Neural crest cell (in vitro differentiated cells): ENCODE results near the gene GPR139. TPM values are rescaled to one million over a fixed set of nuclear protein-coding genes. Genes with fewer than 3 reads are reported as not detected.

ENCODE experiments used
- DNase-seq: peaks from one replicate; pipeline ENCODE4 v3.0.0; 2021; ENCODE audit warnings: low read depth, mixed read lengths, low spot score
- H3K27ac Mint-ChIP-seq: one replicate; pipeline ENCODE4 v1.8.0; 2021; ENCODE audit warnings: mild to moderate bottlenecking, mixed read lengths; ENCODE audit not compliant: unreplicated experiment
- H3K27me3 Mint-ChIP-seq: 2 replicates; pipeline ENCODE4 v1.8.0; 2021; ENCODE audit warnings: low read depth, mild to moderate bottlenecking, mixed read lengths
- H3K36me3 Mint-ChIP-seq: 2 replicates; pipeline ENCODE4 v1.8.0; 2021; ENCODE audit warnings: low read depth, mild to moderate bottlenecking, mixed read lengths
- H3K4me1 Mint-ChIP-seq: 2 replicates; pipeline ENCODE4 v1.8.0; 2021; ENCODE audit warnings: mixed read lengths
- H3K4me3 Mint-ChIP-seq: one replicate; pipeline ENCODE4 v1.8.0; 2021; ENCODE audit warnings: mild to moderate bottlenecking, mixed read lengths
- H3K9me3 Mint-ChIP-seq: 2 replicates; pipeline ENCODE4 v1.8.0; 2021; ENCODE audit warnings: mixed read lengths
- CTCF ChIP-seq: fragments of 200-600 bp; sonication (generic); conservative IDR thresholded peaks from 2 replicates; pipeline ENCODE4 v1.5.0; 2021; ENCODE audit warnings: antibody characterized with exemption, mild to moderate bottlenecking
- long read RNA-seq: library from polyadenylated mRNA; unstranded; transcript quantifications from one replicate; pipeline ENCODE4 v2.0.0, GENCODE V29; 2020
- total RNA-seq: library from RNA; stranded (reverse); gene quantifications from 2 replicates; pipeline ENCODE4 v1.2.1, GENCODE V29; 2021

The GPR139 gene
- not detected in 2 replicates for total RNA-seq
- long read RNA-seq, result 0 reads

GRCh38 chr16:20073203-20074098, at the start of gene GPR139:
Gene GPR139, minus strand, starts transcription at chr16:20073890. Its CDS starts 274 bp downstream, at chr16:20073616.
- peaks cover 11% of the 10 kb centered on the region for H3K4me1 Mint-ChIP-seq
- no peaks in the 10 kb centered on the region for H3K9me3 Mint-ChIP-seq
- peaks cover 90% of the 10 kb centered on the region for H3K27me3 Mint-ChIP-seq
- TF ChIP-seq CTCF, result no peak
- DNase-seq, result peak; percentile 21
- H3K4me3 Mint-ChIP-seq, result peak within 1 kb of the TSS; percentile 60
- H3K27ac Mint-ChIP-seq, result no peak within 1 kb of the TSS
- H3K36me3 Mint-ChIP-seq, result no peaks in the 10 kb centered on the region

GRCh38 chr16:20122011-20122410, 48.3 kb upstream of the GPR139 start:
- H3K4me3 Mint-ChIP-seq, result no peak overlapping the region
- H3K4me1 Mint-ChIP-seq, result no peaks in the 10 kb centered on the region
- DNase-seq, result no peak
- H3K36me3 Mint-ChIP-seq, result no peaks in the 10 kb centered on the region
- no peak for TF ChIP-seq CTCF
- no peak overlapping the region for H3K27ac Mint-ChIP-seq
- H3K27me3 Mint-ChIP-seq, result peaks cover 60% of the 10 kb centered on the region
- H3K9me3 Mint-ChIP-seq, result peaks cover 3% of the 10 kb centered on the region

- no peak for DNase-seq
- no peak overlapping the region for H3K4me3 Mint-ChIP-seq
- no peaks in the 10 kb centered on the region for H3K9me3 Mint-ChIP-seq
- H3K27ac Mint-ChIP-seq, result no peak overlapping the region
- H3K36me3 Mint-ChIP-seq, result no peaks in the 10 kb centered on the region
- TF ChIP-seq CTCF, result no peak
- peaks cover 19% of the 10 kb centered on the region for H3K27me3 Mint-ChIP-seq
- H3K4me1 Mint-ChIP-seq, result no peaks in the 10 kb centered on the region
Observed at GRCh38 chr16:20114356-20114755, 40.7 kb upstream of the GPR139 start.

GRCh38 chr16:20111143-20111542, 37.5 kb upstream of the GPR139 start:
- Mint-ChIP-seq H3K9me3 (no peaks in the 10 kb centered on the region), H3K36me3 (no peaks in the 10 kb centered on the region), H3K4me3 (no peak overlapping the region), H3K27ac (no peak overlapping the region), H3K4me1 (no peaks in the 10 kb centered on the region), H3K27me3 (peaks cover 14% of the 10 kb centered on the region)
- TF ChIP-seq CTCF, result no peak
- DNase-seq, result no peak

GRCh38 chr16:20107083-20107482, 33.4 kb upstream of the GPR139 start:
- Mint-ChIP-seq H3K27ac (no peak overlapping the region), H3K9me3 (no peaks in the 10 kb centered on the region), H3K4me3 (no peak overlapping the region), H3K36me3 (no peaks in the 10 kb centered on the region), H3K27me3 (peaks cover 40% of the 10 kb centered on the region), H3K4me1 (no peaks in the 10 kb centered on the region)
- no peak for DNase-seq
- no peak for TF ChIP-seq CTCF
